AG09309 (cell line): Measurements from ENCODE around the gene SEMA3C.

Experiments used
- DNase-seq: peaks from one replicate; pipeline ENCODE4 v3.0.0-alpha.2; 2010; ENCODE audit warnings: low read depth
- H3K4me3 ChIP-seq: 2 replicates; pipeline ENCODE4 v1.5.1; 2011; ENCODE audit warnings: mild to moderate bottlenecking, low read depth, low read length, moderate library complexity; ENCODE audit not compliant: control insufficient read depth
- TF ChIP-seq, protein P1 (sequence below): IDR thresholded peaks from 2 replicates; pipeline ENCODE4 v1.5.1; 2011; ENCODE audit warnings: mild to moderate bottlenecking, low read depth, low read length, inconsistent platforms; ENCODE audit not compliant: insufficient read depth, control insufficient read depth; ENCODE audit errors: missing control alignments

The SEMA3C gene

DNA sequence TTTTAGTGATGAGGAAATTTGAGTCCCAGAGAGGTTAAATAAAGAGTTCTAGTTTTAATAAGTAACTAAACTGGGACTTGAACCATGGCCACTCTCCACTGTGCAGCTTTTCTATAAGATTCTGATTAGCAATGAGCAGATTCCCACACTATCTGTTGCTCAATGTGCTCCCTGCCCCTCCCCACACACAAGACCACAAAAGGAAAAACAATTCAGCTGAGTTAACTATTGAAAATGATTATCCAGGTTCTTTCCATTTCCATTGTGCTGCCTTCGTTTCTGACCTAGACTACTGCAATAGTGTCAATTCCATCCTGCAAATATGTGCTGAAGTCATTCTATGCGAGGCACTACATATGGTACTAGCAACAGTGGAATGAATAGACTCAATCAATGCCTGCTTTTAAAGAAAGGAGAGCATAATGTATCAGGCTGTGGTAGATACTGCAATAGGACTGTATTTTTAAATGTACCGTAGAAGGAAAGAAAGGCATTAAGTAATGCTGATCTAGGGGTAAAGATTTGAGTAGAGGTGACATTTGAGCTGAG, 97.0 kb downstream of the SEMA3C start:
- DNase-seq, result no peak
- no peak overlapping the region for H3K4me3 ChIP-seq
- TF ChIP-seq, protein P1, sequence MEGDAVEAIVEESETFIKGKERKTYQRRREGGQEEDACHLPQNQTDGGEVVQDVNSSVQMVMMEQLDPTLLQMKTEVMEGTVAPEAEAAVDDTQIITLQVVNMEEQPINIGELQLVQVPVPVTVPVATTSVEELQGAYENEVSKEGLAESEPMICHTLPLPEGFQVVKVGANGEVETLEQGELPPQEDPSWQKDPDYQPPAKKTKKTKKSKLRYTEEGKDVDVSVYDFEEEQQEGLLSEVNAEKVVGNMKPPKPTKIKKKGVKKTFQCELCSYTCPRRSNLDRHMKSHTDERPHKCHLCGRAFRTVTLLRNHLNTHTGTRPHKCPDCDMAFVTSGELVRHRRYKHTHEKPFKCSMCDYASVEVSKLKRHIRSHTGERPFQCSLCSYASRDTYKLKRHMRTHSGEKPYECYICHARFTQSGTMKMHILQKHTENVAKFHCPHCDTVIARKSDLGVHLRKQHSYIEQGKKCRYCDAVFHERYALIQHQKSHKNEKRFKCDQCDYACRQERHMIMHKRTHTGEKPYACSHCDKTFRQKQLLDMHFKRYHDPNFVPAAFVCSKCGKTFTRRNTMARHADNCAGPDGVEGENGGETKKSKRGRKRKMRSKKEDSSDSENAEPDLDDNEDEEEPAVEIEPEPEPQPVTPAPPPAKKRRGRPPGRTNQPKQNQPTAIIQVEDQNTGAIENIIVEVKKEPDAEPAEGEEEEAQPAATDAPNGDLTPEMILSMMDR, result no peak

DNA sequence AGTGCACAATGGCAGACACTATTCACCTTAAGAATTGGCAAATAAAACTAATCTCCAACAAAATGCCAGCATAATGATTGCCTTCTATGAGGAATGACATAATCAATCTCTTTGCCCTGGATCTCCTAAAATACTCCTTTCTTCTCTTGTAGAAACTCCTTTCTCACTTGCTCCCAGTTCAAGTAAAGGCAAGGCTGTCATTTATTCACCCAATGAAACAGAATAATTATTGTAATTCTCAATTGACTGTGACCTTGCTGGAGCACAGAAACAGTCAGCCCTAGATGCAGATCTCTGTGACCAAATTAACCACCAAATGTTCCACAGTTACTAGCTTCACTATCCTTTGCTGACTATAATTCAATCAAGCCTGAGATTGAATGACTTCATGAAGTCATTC, 99.3 kb downstream of the SEMA3C start:
- DNase-seq, result no peak
- TF ChIP-seq, protein P1, result no peak
- H3K4me3 ChIP-seq, result no peak overlapping the region

DNA sequence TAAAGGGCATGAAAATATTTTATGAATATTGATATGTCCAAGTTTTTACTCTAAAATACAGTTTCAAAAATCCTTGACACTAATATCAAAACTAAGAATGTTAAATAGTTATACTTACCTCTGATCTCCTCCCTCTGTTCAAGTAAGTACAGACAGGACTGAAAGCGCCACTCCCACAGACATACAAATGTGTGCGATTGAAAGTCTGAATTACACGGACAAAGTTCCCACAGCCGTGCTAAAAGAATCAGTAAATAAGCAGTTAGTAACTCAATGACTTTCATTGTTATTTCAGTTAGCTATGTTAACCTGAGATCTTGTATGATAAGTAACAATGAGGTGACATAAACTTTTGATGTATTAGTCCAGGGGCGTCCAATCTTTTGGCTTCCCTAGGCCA, 100.7 kb downstream of the SEMA3C start:
- H3K4me3 ChIP-seq, result no peak overlapping the region
- DNase-seq, result no peak

DNA sequence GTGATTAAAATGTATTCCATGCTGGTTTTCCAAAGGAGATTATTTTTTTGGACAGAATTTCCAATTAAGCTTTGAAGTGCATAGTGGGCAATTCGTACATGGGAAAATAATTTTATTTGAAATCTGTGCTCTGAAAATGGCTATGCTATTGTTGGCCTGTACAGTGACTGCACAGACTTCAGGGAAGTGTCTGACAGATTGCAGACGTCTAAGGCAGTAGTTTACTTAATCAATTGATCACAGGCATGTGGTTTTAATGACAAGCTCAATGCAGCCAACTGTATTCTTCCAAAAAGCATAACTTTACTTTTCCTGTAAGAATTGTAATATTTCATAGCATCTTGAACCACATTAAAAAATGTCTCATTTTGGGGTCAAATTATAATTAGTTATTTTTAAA, 102.0 kb downstream of the SEMA3C start:
- no peak for DNase-seq
- TF ChIP-seq, protein P1, result no peak

More for the DNA sequence above, 100.7 kb downstream of the SEMA3C start:
- TF ChIP-seq, protein P1, result no peak

GRCh38 chr7:80815733-80816132, 103.1 kb downstream of the SEMA3C start:
- no peak overlapping the region for H3K4me3 ChIP-seq
- TF ChIP-seq, protein P1, result no peak
- no peak for DNase-seq

More for the DNA sequence above, 102.0 kb downstream of the SEMA3C start:
- no peak overlapping the region for H3K4me3 ChIP-seq

- no peak overlapping the region for H3K4me3 ChIP-seq
- TF ChIP-seq, protein P1, result no peak
- no peak for DNase-seq
These were observed 109.3 kb downstream of the SEMA3C start for GRCh38 chr7:80809545-80809944.
